IMR-90 (cell line): ENCODE results near the gene KAT2A. TPM values are rescaled to one million over a fixed set of nuclear protein-coding genes. Genes with fewer than 3 reads are reported as not detected.

ENCODE experiments used
- ATAC-seq: fragments of 200-7000 bp; cut with Tn5 transposase; 2 replicates; pipeline ENCODE4 v1.9.1; 2020; ENCODE audit warnings: low read depth, mild to moderate bottlenecking, moderate library complexity
- BruUV-seq: library from RNA; stranded (reverse); fragments of 400-500 nt; replicated peaks from 2 replicates; lab custom pipeline; 2021; lab: Mats Ljungman, UMichigan
- CTCF ChIA-PET: fragments of 300-600 bp; formaldehyde crosslinking; extraction: SDS; loops from one replicate; lab custom pipeline; 2021; ENCODE audit warnings: antibody characterized with exemption; lab: Yijun Ruan, JAX
- POLR2A ChIA-PET: fragments of 300-600 bp; sonication (Branson Sonifier 250); formaldehyde crosslinking; loops from one replicate; lab custom pipeline; 2022; ENCODE audit warnings: antibody characterized with exemption; ENCODE audit not compliant: unreplicated experiment; lab: Charles Lee
- DNase-seq: peaks from one replicate; pipeline ENCODE4 v3.0.0; 2013
- H2AFZ ChIP-seq: replicated peaks from 2 replicates; pipeline ENCODE3; 2013; ENCODE audit warnings: low read length, mild to moderate bottlenecking; ENCODE audit not compliant: poor library complexity
- H2AK5ac ChIP-seq: 2 replicates; pipeline ENCODE4 v1.6.1; 2013; ENCODE audit warnings: low read depth, low read length, inconsistent platforms
- H2AK9ac ChIP-seq: replicated peaks from 2 replicates; pipeline ENCODE3; 2013; ENCODE audit warnings: mild to moderate bottlenecking, low read depth, low read length, moderate library complexity; ENCODE audit not compliant: poor library complexity
- H2BK120ac ChIP-seq: 2 replicates; pipeline ENCODE4 v1.6.1; 2013; ENCODE audit warnings: low read depth, low read length, inconsistent platforms
- H2BK15ac ChIP-seq: 3 replicates; pipeline ENCODE4 v1.6.1; 2013; ENCODE audit warnings: low read depth, low read length, inconsistent platforms
- H2BK20ac ChIP-seq: 2 replicates; pipeline ENCODE4 v1.6.1; 2013; ENCODE audit warnings: low read depth, mild to moderate bottlenecking, inconsistent platforms, low read length, moderate library complexity
- H2BK5ac ChIP-seq: 2 replicates; pipeline ENCODE4 v1.6.1; 2013; ENCODE audit warnings: mild to moderate bottlenecking, low read depth, low read length, inconsistent platforms; ENCODE audit not compliant: poor library complexity, severe bottlenecking
- H3K14ac ChIP-seq: replicated peaks from 2 replicates; pipeline ENCODE4 v1.6.1; 2013; ENCODE audit warnings: low read depth, low read length, inconsistent platforms
- H3K18ac ChIP-seq: 2 replicates; pipeline ENCODE4 v1.6.1; 2013; ENCODE audit warnings: low read depth, low read length, control low read depth
- H3K23ac ChIP-seq: 2 replicates; pipeline ENCODE4 v1.6.1; 2013; ENCODE audit warnings: low read depth, low read length, inconsistent platforms
- H3K27ac ChIP-seq: 2 replicates; pipeline ENCODE4 v1.5.1; 2013; ENCODE audit warnings: mild to moderate bottlenecking, control low read depth, low read length; ENCODE audit not compliant: insufficient read depth
- H3K27me3 ChIP-seq: 2 replicates; pipeline ENCODE4 v1.6.1; 2013; ENCODE audit warnings: low read length; ENCODE audit not compliant: control insufficient read depth, insufficient read depth
- H3K36me3 ChIP-seq: 2 replicates; pipeline ENCODE4 v1.6.1; 2013; ENCODE audit warnings: low read length, mixed read lengths; ENCODE audit not compliant: control insufficient read depth, insufficient read depth
- H3K4ac ChIP-seq: 2 replicates; pipeline ENCODE4 v1.6.1; 2013; ENCODE audit warnings: low read depth, low read length, inconsistent platforms
- H3K4me1 ChIP-seq: 2 replicates; pipeline ENCODE4 v1.6.1; 2013; ENCODE audit warnings: low read length, mixed read lengths; ENCODE audit not compliant: control insufficient read depth, insufficient read depth
- H3K4me2 ChIP-seq: 2 replicates; pipeline ENCODE4 v1.6.1; 2013; ENCODE audit warnings: low read depth, mild to moderate bottlenecking, control low read depth, low read length, moderate library complexity
- H3K4me3 ChIP-seq: 2 replicates; pipeline ENCODE4 v1.5.1; 2013; ENCODE audit warnings: low read depth, mild to moderate bottlenecking, control low read depth, low read length, moderate library complexity; ENCODE audit not compliant: insufficient read depth
- H3K56ac ChIP-seq: 2 replicates; pipeline ENCODE4 v1.6.1; 2013; ENCODE audit warnings: low read length, inconsistent platforms; ENCODE audit not compliant: insufficient read depth; ENCODE audit errors: extremely low read depth
- H3K79me1 ChIP-seq, 2 experiments: 2 replicates each; pipeline ENCODE4 v1.6.1; 2013; ENCODE audit warnings: low read length in 2 of 2, inconsistent platforms in 1 of 2, low read depth in 1 of 2
- H3K9ac ChIP-seq: 2 replicates; pipeline ENCODE4 v1.6.1; 2013; ENCODE audit warnings: low read depth, low read length, control low read depth
- H3K9me1 ChIP-seq: 2 replicates; pipeline ENCODE4 v1.6.1; 2013; ENCODE audit warnings: low read length, inconsistent platforms; ENCODE audit not compliant: insufficient read depth
- H3K9me3 ChIP-seq: 2 replicates; pipeline ENCODE4 v1.6.1; 2013; ENCODE audit warnings: low read length; ENCODE audit not compliant: control insufficient read depth, insufficient read depth
- H4K20me1 ChIP-seq: 2 replicates; pipeline ENCODE4 v1.6.1; 2013; ENCODE audit warnings: low read length, inconsistent platforms; ENCODE audit not compliant: insufficient read depth
- H4K5ac ChIP-seq: 2 replicates; pipeline ENCODE4 v1.6.1; 2013; ENCODE audit warnings: mild to moderate bottlenecking, low read depth, low read length, control low read depth
- H4K8ac ChIP-seq, 2 experiments: 2 replicates each; pipeline ENCODE4 v1.6.1; 2013; ENCODE audit warnings: low read depth in 2 of 2, low read length in 2 of 2, control low read depth in 1 of 2, inconsistent platforms in 1 of 2
- H4K91ac ChIP-seq: 2 replicates; pipeline ENCODE4 v1.6.1; 2013; ENCODE audit warnings: low read depth, low read length, inconsistent platforms; ENCODE audit not compliant: insufficient read depth
- CEBPB ChIP-seq: IDR thresholded peaks from 2 replicates; pipeline ENCODE4 v1.6.1; 2012; ENCODE audit warnings: low read depth, low read length, improper control_type of control experiment
- CHD1 ChIP-seq: IDR thresholded peaks from 2 replicates; pipeline ENCODE4 v1.6.1; 2012; ENCODE audit warnings: low read depth, low read length, improper control_type of control experiment
- FOS ChIP-seq: fragments of 150-350 bp; IDR thresholded peaks from 2 replicates; pipeline ENCODE4 v1.6.1; 2016; ENCODE audit warnings: low read depth, low read length
- MAZ ChIP-seq: IDR thresholded peaks from 2 replicates; pipeline ENCODE4 v1.6.1; 2012; ENCODE audit warnings: low read depth, mild to moderate bottlenecking, low read length, improper control_type of control experiment, moderate library complexity, borderline replicate concordance
- MXI1 ChIP-seq: IDR thresholded peaks from 2 replicates; pipeline ENCODE4 v1.6.1; 2012; ENCODE audit warnings: low read depth, mild to moderate bottlenecking, low read length, moderate library complexity, borderline replicate concordance
- NFE2L2 ChIP-seq: fragments of 150-350 bp; IDR thresholded peaks from 2 replicates; pipeline ENCODE4 v1.6.1; 2016; ENCODE audit warnings: low read depth, mild to moderate bottlenecking, low read length
- POLR2A ChIP-seq: IDR thresholded peaks from 2 replicates; pipeline ENCODE4 v1.6.1; 2012; ENCODE audit warnings: mild to moderate bottlenecking, low read depth, low read length
- RAD21 ChIP-seq: IDR thresholded peaks from 2 replicates; pipeline ENCODE4 v1.6.1; 2012; ENCODE audit warnings: low read length, improper control_type of control experiment
- RCOR1 ChIP-seq: IDR thresholded peaks from 2 replicates; pipeline ENCODE4 v1.6.1; 2012; ENCODE audit warnings: mild to moderate bottlenecking, low read length, improper control_type of control experiment; ENCODE audit not compliant: insufficient replicate concordance
- RFX5 ChIP-seq: IDR thresholded peaks from 2 replicates; pipeline ENCODE4 v1.8.0; 2012; ENCODE audit warnings: low read depth, mild to moderate bottlenecking, low read length, moderate library complexity
- WGBS, 2 experiments: methylation state at CpG; one replicate each; pipeline versions ENCODE4 v1.1.5 to v1.1.7; 2013; ENCODE audit warnings: missing lambda C conversion rate in 2 of 2; ENCODE audit not compliant: insufficient read length in 1 of 2; ENCODE audit errors: extremely low coverage in 2 of 2; 5-methylcytosine and 5-hydroxymethylcytosine counted together
- dilution Hi-C: fragments of 300-500 bp; cut with HindIII; formaldehyde crosslinking; loops from one replicate; pipeline ENCODE4 v1.14.3; 2018; ENCODE audit warnings: low sequenced_read_pairs; ENCODE audit not compliant: unreplicated experiment
- in situ Hi-C: fragments of 300-500 bp; cut with MboI; formaldehyde crosslinking; loops from 3 replicates; pipeline ENCODE4 v1.14.3; 2019; ENCODE audit warnings: low sequenced_read_pairs, inconsistent platforms, mixed read lengths
- intact Hi-C: fragments of 100-400 bp; cut with micrococcal nuclease; formaldehyde crosslinking; loops from 2 replicates; pipeline ENCODE4 v1.10.0; 2022
- polyA plus RNA-seq, 3 experiments: library from polyadenylated mRNA; depleted of rRNA; stranded (reverse); fragments of >200 nt; gene quantifications; 2 replicates each; pipeline ENCODE4 v1.2.3, GENCODE V29; 2012; ENCODE audit warnings: low replicate concordance in 1 of 3
- total RNA-seq: library from RNA; depleted of rRNA; stranded (reverse); fragments of >200 nt; gene quantifications from 2 replicates; pipeline ENCODE4 v1.2.3, GENCODE V29; 2012
- TF ChIP-seq, protein P1 (sequence below): fragments of 150-350 bp; IDR thresholded peaks from 2 replicates; pipeline ENCODE4 v1.6.1; 2017; ENCODE audit warnings: mild to moderate bottlenecking, antibody characterized with exemption, low read length, low read depth
- TF ChIP-seq, protein P2 (sequence below): conservative IDR thresholded peaks from 2 replicates; pipeline ENCODE4 v1.5.1; 2012; ENCODE audit warnings: mild to moderate bottlenecking, low read depth, low read length, improper control_type of control experiment
- TF ChIP-seq, protein P3 (sequence below): fragments of 150-350 bp; IDR thresholded peaks from 2 replicates; pipeline ENCODE4 v1.6.1; 2016; ENCODE audit warnings: low read depth, mild to moderate bottlenecking, low read length, moderate library complexity, borderline replicate concordance

The KAT2A gene
- total and polyA plus RNA-seq, 2 of the 4 experiments (the other 2 are of a cell fraction), result 6.3 to 28.2 TPM

DNA sequence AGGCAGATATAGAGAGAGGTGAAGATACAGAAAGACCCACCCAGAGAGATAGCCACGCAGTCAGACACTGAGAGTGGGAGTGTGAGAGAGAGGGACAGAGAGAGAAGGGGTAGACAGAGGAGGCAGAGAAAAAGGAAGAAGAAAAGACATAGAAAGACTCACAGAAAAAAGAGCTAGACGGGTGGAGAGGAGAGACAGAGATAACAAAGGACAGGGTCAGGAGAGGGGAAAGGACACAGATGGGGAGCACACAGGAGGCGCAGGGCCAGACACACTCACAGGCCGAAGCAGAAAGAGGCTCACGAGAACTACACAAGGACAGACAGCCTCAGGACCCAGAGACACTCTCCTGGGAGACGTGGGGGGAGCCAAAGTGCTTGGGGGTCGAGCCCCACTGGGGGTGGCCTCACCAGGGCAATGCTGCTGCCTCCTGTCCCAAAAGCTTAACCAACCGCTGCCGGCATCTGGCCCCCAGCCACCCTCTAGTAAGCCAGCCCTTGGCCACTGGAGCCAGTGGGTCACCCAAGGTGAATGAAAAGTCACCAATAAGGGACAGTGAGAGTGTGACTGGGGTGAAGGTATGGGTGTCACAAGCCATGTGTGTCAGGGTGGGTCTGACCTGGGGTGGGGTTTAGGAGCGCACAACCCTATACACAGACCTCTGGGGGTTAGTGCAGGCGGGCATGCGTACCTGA is 26.6 kb downstream of the KAT2A start:
- Histone ChIP-seq H3K4me2 (no peak overlapping the region), H3K27ac (no peak overlapping the region), H3K4ac (no peak overlapping the region), H2AK5ac (no peak overlapping the region), H2AFZ (no peak overlapping the region), H3K56ac (no peak overlapping the region), H3K36me3 (no peaks in the 10 kb centered on the region), H2AK9ac (no peak overlapping the region), H2BK120ac (no peak overlapping the region), H3K9me3 (no peaks in the 10 kb centered on the region), H3K4me3 (no peak overlapping the region), H4K8ac (no peak overlapping the region), H4K5ac (no peak overlapping the region), H2BK20ac (no peak overlapping the region), H3K79me1 (no peaks in the 10 kb centered on the region), H3K14ac (no peak overlapping the region), H3K27me3 (peaks cover 80% of the 10 kb centered on the region), H2BK15ac (no peak overlapping the region), H4K91ac (no peak overlapping the region), H3K18ac (no peak overlapping the region), H3K9ac (no peak overlapping the region), H3K23ac (0 out of 2 replicates have a peak overlapping the region, but pooled peaks have one; percentile 59), H3K4me1 (no peaks in the 10 kb centered on the region), H2BK5ac (no peak overlapping the region), H4K20me1 (no peaks in the 10 kb centered on the region), H3K9me1 (no peaks in the 10 kb centered on the region)
- no peak for ATAC-seq
- POLR2A ChIA-PET, result no interaction called here
- dilution Hi-C loops, result no loop called here
- in situ Hi-C loops, result no loop called here
- CTCF ChIA-PET, result no interaction called here
- DNase-seq, result no peak
- TF ChIP-seq, protein P1, sequence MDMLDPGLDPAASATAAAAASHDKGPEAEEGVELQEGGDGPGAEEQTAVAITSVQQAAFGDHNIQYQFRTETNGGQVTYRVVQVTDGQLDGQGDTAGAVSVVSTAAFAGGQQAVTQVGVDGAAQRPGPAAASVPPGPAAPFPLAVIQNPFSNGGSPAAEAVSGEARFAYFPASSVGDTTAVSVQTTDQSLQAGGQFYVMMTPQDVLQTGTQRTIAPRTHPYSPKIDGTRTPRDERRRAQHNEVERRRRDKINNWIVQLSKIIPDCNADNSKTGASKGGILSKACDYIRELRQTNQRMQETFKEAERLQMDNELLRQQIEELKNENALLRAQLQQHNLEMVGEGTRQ, result no peak
- no peak for TF ChIP-seq CEBPB
- no peak for TF ChIP-seq RAD21
- no peak for TF ChIP-seq NFE2L2
- TF ChIP-seq MAZ, result no peak
- TF ChIP-seq, protein P2, sequence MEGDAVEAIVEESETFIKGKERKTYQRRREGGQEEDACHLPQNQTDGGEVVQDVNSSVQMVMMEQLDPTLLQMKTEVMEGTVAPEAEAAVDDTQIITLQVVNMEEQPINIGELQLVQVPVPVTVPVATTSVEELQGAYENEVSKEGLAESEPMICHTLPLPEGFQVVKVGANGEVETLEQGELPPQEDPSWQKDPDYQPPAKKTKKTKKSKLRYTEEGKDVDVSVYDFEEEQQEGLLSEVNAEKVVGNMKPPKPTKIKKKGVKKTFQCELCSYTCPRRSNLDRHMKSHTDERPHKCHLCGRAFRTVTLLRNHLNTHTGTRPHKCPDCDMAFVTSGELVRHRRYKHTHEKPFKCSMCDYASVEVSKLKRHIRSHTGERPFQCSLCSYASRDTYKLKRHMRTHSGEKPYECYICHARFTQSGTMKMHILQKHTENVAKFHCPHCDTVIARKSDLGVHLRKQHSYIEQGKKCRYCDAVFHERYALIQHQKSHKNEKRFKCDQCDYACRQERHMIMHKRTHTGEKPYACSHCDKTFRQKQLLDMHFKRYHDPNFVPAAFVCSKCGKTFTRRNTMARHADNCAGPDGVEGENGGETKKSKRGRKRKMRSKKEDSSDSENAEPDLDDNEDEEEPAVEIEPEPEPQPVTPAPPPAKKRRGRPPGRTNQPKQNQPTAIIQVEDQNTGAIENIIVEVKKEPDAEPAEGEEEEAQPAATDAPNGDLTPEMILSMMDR, result no peak
- no peak for TF ChIP-seq FOS
- no peak for TF ChIP-seq RFX5
- TF ChIP-seq, protein P3, sequence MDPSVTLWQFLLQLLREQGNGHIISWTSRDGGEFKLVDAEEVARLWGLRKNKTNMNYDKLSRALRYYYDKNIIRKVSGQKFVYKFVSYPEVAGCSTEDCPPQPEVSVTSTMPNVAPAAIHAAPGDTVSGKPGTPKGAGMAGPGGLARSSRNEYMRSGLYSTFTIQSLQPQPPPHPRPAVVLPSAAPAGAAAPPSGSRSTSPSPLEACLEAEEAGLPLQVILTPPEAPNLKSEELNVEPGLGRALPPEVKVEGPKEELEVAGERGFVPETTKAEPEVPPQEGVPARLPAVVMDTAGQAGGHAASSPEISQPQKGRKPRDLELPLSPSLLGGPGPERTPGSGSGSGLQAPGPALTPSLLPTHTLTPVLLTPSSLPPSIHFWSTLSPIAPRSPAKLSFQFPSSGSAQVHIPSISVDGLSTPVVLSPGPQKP, result no peak
- TF ChIP-seq CHD1, result no peak
- no peak for TF ChIP-seq RCOR1
- TF ChIP-seq POLR2A, result no peak
- TF ChIP-seq MXI1, result no peak
- BruUV-seq, result no TSS peak
- intact Hi-C loops, result no loop called here
- 53% methylated on average over 3 of the region's 12 CpGs; no CpG with 5 or more reads in 1 of the 2 experiments for WGBS, 2 experiments
